IMR-90 (cell line): ENCODE measurements around the gene TROAP.

Experiments
- CEBPB ChIP-seq: IDR thresholded peaks from 2 replicates; pipeline ENCODE4 v1.6.1; 2012; ENCODE audit warnings: low read depth, low read length, improper control_type of control experiment
- CTCF ChIP-seq: conservative IDR thresholded peaks from 2 replicates; pipeline ENCODE4 v1.5.1; 2012; ENCODE audit warnings: mild to moderate bottlenecking, low read depth, low read length, improper control_type of control experiment
- FOS ChIP-seq: fragments of 150-350 bp; IDR thresholded peaks from 2 replicates; pipeline ENCODE4 v1.6.1; 2016; ENCODE audit warnings: low read depth, low read length
- POLR2A ChIP-seq: IDR thresholded peaks from 2 replicates; pipeline ENCODE4 v1.6.1; 2012; ENCODE audit warnings: mild to moderate bottlenecking, low read depth, low read length
- RAD21 ChIP-seq: IDR thresholded peaks from 2 replicates; pipeline ENCODE4 v1.6.1; 2012; ENCODE audit warnings: low read length, improper control_type of control experiment
- RCOR1 ChIP-seq: IDR thresholded peaks from 2 replicates; pipeline ENCODE4 v1.6.1; 2012; ENCODE audit warnings: mild to moderate bottlenecking, low read length, improper control_type of control experiment; ENCODE audit not compliant: insufficient replicate concordance

GRCh38 chr12:49332891-49333371 lies 9.9 kb downstream of the TROAP start:
- TF ChIP-seq RAD21 = no peak
- TF ChIP-seq CTCF = no peak
- no peak for TF ChIP-seq RCOR1
- TF ChIP-seq POLR2A = no peak
- no peak for TF ChIP-seq FOS
- no peak for TF ChIP-seq CEBPB
